HEK293 (cell line): ENCODE data around the gene STK32A.

Source experiments
- CTCF ChIA-PET: fragments of 350-600 bp; formaldehyde crosslinking; extraction: SDS; loops from one replicate; lab custom pipeline; 2021; ENCODE audit warnings: antibody characterized with exemption; lab: Yijun Ruan, JAX
- POLR2A ChIA-PET: fragments of 300-600 bp; formaldehyde crosslinking; extraction: SDS; loops from one replicate; lab custom pipeline; 2020; ENCODE audit warnings: antibody characterized with exemption, inconsistent platforms; lab: Yijun Ruan, JAX
- H3K27ac ChIP-seq: fragments of 200-500 bp; sonication (Bioruptor generic); 2 replicates; pipeline ENCODE4 v1.5.1; 2014; ENCODE audit warnings: low read depth, low read length, control low read depth, inconsistent platforms; ENCODE audit errors: extremely low read depth
- H3K36me3 ChIP-seq, 2 experiments: fragments of 200-500 bp in 1 of 2; sonication (Bioruptor generic) in 1 of 2; 1 replicate in 1 of 2; 2 replicates in 1 of 2; pipeline ENCODE4 v1.5.1; 2014 to 2017; ENCODE audit warnings: inconsistent platforms in 2 of 2, low read length in 2 of 2; ENCODE audit not compliant: control insufficient read depth in 2 of 2, insufficient read depth in 1 of 2
- H3K4me1 ChIP-seq: fragments of 200-500 bp; sonication (Bioruptor generic); 2 replicates; pipeline ENCODE4 v1.5.1; 2014; ENCODE audit warnings: mild to moderate bottlenecking, low read length, inconsistent platforms; ENCODE audit not compliant: control insufficient read depth, insufficient read depth
- H3K4me3 ChIP-seq: 2 replicates; pipeline ENCODE4 v1.5.1; 2011; ENCODE audit warnings: low read depth, mild to moderate bottlenecking, control low read depth, low read length, moderate library complexity
- H3K9me3 ChIP-seq: fragments of 200-500 bp; sonication (Bioruptor generic); 2 replicates; pipeline ENCODE4 v1.5.1; 2014; ENCODE audit warnings: low read depth, low read length, inconsistent platforms; ENCODE audit not compliant: control insufficient read depth, insufficient read depth
- AEBP2 ChIP-seq: fragments of 450-650 bp; formaldehyde crosslinking; IDR thresholded peaks from 2 replicates; pipeline ENCODE4 v1.5.1; 2016; ENCODE audit warnings: missing biosample characterization, missing genetic modification characterization, borderline replicate concordance
- BCL11B ChIP-seq: fragments of 450-650 bp; formaldehyde crosslinking; IDR thresholded peaks from 2 replicates; pipeline ENCODE4 v1.5.1; 2016; ENCODE audit warnings: low read depth, missing biosample characterization, missing genetic modification characterization
- EGR2 ChIP-seq: fragments of 450-650 bp; formaldehyde crosslinking; IDR thresholded peaks from 2 replicates; pipeline ENCODE4 v1.5.1; 2016; ENCODE audit warnings: low read depth, missing biosample characterization, missing genetic modification characterization
- GLI4 ChIP-seq: fragments of 450-650 bp; formaldehyde crosslinking; IDR thresholded peaks from 2 replicates; pipeline ENCODE4 v1.5.1; 2016; ENCODE audit warnings: missing biosample characterization, missing genetic modification characterization
- IKZF3 ChIP-seq: fragments of 450-650 bp; IDR thresholded peaks from 2 replicates; pipeline ENCODE4 v1.5.0; 2018; ENCODE audit warnings: missing biosample characterization, mild to moderate bottlenecking, missing genetic modification characterization, moderate library complexity
- TRIM28 ChIP-seq: IDR thresholded peaks from 2 replicates; pipeline ENCODE4 v1.6.1; 2011; ENCODE audit warnings: low read length, control low read depth, borderline replicate concordance
- ZBTB10 ChIP-seq: fragments of 450-650 bp; formaldehyde crosslinking; IDR thresholded peaks from 2 replicates; pipeline ENCODE4 v1.5.1; 2016; ENCODE audit warnings: missing biosample characterization, missing genetic modification characterization
- ZBTB11 ChIP-seq: fragments of 450-650 bp; formaldehyde crosslinking; conservative IDR thresholded peaks from 2 replicates; pipeline ENCODE4 v1.5.1; 2016; ENCODE audit warnings: low read depth, missing biosample characterization, missing genetic modification characterization
- ZFHX2 ChIP-seq: fragments of 450-650 bp; formaldehyde crosslinking; conservative IDR thresholded peaks from 2 replicates; pipeline ENCODE4 v1.5.1; 2016; ENCODE audit warnings: missing biosample characterization, missing genetic modification characterization
- ZFP37 ChIP-seq: fragments of 450-650 bp; formaldehyde crosslinking; IDR thresholded peaks from 2 replicates; pipeline ENCODE4 v1.5.1; 2016; ENCODE audit warnings: missing biosample characterization, missing genetic modification characterization
- ZNF214 ChIP-seq: fragments of 450-650 bp; formaldehyde crosslinking; IDR thresholded peaks from 2 replicates; pipeline ENCODE4 v1.5.1; 2017; ENCODE audit warnings: missing biosample characterization, mild to moderate bottlenecking, missing genetic modification characterization, borderline replicate concordance
- ZNF221 ChIP-seq: fragments of 450-650 bp; formaldehyde crosslinking; IDR thresholded peaks from 2 replicates; pipeline ENCODE4 v1.5.1; 2017; ENCODE audit warnings: missing biosample characterization, missing genetic modification characterization, borderline replicate concordance
- ZNF394 ChIP-seq: fragments of 450-650 bp; formaldehyde crosslinking; IDR thresholded peaks from 2 replicates; pipeline ENCODE4 v1.5.1; 2016; ENCODE audit warnings: missing biosample characterization, missing genetic modification characterization, mild to moderate bottlenecking, moderate library complexity, borderline replicate concordance
- ZNF558 ChIP-seq: fragments of 450-650 bp; formaldehyde crosslinking; IDR thresholded peaks from 2 replicates; pipeline ENCODE4 v1.5.1; 2016; ENCODE audit warnings: missing biosample characterization, missing genetic modification characterization
- ZNF623 ChIP-seq: fragments of 450-650 bp; formaldehyde crosslinking; IDR thresholded peaks from 2 replicates; pipeline ENCODE4 v1.5.1; 2016; ENCODE audit warnings: missing biosample characterization, missing genetic modification characterization
- ZNF692 ChIP-seq: fragments of 450-650 bp; formaldehyde crosslinking; IDR thresholded peaks from 2 replicates; pipeline ENCODE4 v1.5.1; 2016; ENCODE audit warnings: missing biosample characterization, missing genetic modification characterization
- ZNF76 ChIP-seq: fragments of 450-650 bp; formaldehyde crosslinking; IDR thresholded peaks from 2 replicates; pipeline ENCODE4; 2016; ENCODE audit warnings: low read depth, missing biosample characterization, missing genetic modification characterization, borderline replicate concordance
- ZSCAN16 ChIP-seq: fragments of 450-650 bp; formaldehyde crosslinking; IDR thresholded peaks from 2 replicates; pipeline ENCODE4 v1.5.1; 2016; ENCODE audit warnings: missing biosample characterization, missing genetic modification characterization

Gene STK32A

GRCh38 chr5:147410496-147411358, 175.9 kb downstream of the STK32A start:
- POLR2A ChIA-PET, result no interaction called here
- TF ChIP-seq EGR2 (tag by site-specific recombination) (peak; percentile 85), ZSCAN16 (tag by site-specific recombination) (no peak), AEBP2 (tag by site-specific recombination) (no peak), ZFHX2 (tag by site-specific recombination) (peak; percentile 59), ZBTB11 (tag by site-specific recombination) (no peak)
- Histone ChIP-seq H3K9me3 (no peaks in the 10 kb centered on the region), H3K27ac (no peak overlapping the region), H3K36me3 (peaks cover 0 to 33% of the 10 kb centered on the region in 2 experiments; a peak in 1 of 3 replicates), H3K4me3 (no peak overlapping the region), H3K4me1 (no peaks in the 10 kb centered on the region)
- CTCF ChIA-PET, result interaction anchor here (0.8 to 1.1 kb wide), 2 partner anchors 148 to 186 kb away, joined by 3 read pairs; no protein-coding TSS in a partner anchor

GRCh38 chr5:147411359-147412319, 176.8 kb downstream of the STK32A start:
- no peaks in the 10 kb centered on the region for H3K4me1 ChIP-seq
- no peak overlapping the region for H3K4me3 ChIP-seq
- ChIA-PET POLR2A (no interaction called here), CTCF (interaction anchor here (1.1 kb wide), 1 partner anchor 187 kb away, joined by 3 read pairs; no protein-coding TSS in a partner anchor)
- no peak overlapping the region for H3K27ac ChIP-seq
- peaks cover 0 to 36% of the 10 kb centered on the region in 2 experiments; a peak in 1 of 3 replicates for H3K36me3 ChIP-seq
- no peaks in the 10 kb centered on the region for H3K9me3 ChIP-seq
- TF ChIP-seq GLI4 (tag by site-specific recombination), result no peak
- no peak for TF ChIP-seq IKZF3
- TF ChIP-seq ZNF214 (tag by site-specific recombination), result no peak
- TF ChIP-seq ZNF221 (tag by site-specific recombination), result no peak
- no peak for TF ChIP-seq ZNF558
- TF ChIP-seq BCL11B, result no peak
- TF ChIP-seq ZNF623 (tag by site-specific recombination), result no peak
- TF ChIP-seq ZFP37 (tag by site-specific recombination), result no peak
- no peak for TF ChIP-seq ZNF692 (tag by site-specific recombination)
- no peak for TF ChIP-seq ZBTB10
- TF ChIP-seq ZNF76 (tag by site-specific recombination), result no peak
- no peak for TF ChIP-seq ZNF394 (tag by site-specific recombination)
- TF ChIP-seq TRIM28, result no peak
